GM12801 (cell line): Measurements from ENCODE around the gene VAT1.

ENCODE experiments used
- TF ChIP-seq, protein P1 (sequence below): IDR thresholded peaks from one replicate; pipeline ENCODE4 v1.5.1; 2011; ENCODE audit warnings: control low read depth; ENCODE audit not compliant: insufficient read length; ENCODE audit errors: extremely low read depth

Gene VAT1

DNA sequence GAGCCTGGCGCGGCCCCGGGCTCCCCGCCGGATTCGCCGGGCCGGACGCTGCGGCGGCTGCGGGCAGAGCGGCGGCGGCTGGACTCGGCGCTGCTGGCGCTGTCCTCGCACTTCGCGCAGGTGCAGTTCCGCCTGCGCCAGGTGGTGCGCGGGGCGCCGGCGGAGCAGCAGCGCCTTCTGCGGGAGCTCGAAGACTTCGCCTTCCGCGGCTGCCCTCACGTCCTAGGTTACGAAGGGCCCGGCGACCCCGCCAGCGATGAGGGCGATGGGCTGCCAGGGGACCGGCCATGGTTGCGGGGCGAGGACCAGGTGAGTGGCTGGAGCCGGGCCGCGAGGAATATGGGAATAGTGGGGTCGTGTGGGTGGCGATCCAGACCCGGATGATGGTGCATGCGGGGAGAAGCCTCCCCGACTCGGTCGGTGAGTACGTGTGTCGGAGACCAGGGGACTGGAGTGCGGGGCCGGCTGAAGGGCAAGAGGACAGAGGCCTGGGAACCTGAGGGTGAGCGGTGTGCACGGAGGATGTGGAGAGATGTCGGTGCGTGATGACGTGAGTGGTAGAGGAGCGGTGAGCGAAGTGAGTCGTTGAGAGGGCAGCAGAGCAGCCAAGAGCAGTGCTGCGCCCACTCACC is 41.3 kb downstream of the VAT1 start:
- TF ChIP-seq, protein P1, sequence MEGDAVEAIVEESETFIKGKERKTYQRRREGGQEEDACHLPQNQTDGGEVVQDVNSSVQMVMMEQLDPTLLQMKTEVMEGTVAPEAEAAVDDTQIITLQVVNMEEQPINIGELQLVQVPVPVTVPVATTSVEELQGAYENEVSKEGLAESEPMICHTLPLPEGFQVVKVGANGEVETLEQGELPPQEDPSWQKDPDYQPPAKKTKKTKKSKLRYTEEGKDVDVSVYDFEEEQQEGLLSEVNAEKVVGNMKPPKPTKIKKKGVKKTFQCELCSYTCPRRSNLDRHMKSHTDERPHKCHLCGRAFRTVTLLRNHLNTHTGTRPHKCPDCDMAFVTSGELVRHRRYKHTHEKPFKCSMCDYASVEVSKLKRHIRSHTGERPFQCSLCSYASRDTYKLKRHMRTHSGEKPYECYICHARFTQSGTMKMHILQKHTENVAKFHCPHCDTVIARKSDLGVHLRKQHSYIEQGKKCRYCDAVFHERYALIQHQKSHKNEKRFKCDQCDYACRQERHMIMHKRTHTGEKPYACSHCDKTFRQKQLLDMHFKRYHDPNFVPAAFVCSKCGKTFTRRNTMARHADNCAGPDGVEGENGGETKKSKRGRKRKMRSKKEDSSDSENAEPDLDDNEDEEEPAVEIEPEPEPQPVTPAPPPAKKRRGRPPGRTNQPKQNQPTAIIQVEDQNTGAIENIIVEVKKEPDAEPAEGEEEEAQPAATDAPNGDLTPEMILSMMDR, result no peak

DNA sequence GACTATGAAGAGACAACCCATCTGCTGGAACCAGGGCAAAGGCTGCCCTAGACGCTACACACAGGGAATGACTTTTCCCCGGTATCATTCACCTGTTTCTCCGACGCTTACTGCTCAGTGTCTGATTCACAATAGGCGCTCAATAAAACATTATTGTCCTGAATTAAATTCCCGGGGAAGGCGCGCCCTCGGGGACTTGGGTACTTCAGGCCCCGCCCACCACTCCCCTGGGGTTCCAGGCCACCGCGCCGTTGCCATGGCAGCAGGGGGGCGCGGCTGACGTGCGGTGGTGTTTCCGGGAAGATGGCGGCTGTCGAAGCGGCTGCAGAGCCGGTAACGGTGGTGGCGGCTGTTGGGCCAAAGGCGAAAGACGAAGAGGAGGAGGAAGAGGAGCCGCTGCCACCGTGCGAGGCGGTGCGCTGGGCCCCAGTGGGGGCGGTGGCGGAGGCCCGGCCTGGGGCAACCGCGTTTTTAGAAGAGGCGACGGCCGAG is 41.9 kb downstream of the VAT1 start, which contains the start of gene RUNDC1:
TSS of gene RUNDC1 (plus strand) at position 292 of the 492 bp plus-strand sequence. CDS start at position 304, 12 bp downstream.
- TF ChIP-seq, protein P1, result no peak

DNA sequence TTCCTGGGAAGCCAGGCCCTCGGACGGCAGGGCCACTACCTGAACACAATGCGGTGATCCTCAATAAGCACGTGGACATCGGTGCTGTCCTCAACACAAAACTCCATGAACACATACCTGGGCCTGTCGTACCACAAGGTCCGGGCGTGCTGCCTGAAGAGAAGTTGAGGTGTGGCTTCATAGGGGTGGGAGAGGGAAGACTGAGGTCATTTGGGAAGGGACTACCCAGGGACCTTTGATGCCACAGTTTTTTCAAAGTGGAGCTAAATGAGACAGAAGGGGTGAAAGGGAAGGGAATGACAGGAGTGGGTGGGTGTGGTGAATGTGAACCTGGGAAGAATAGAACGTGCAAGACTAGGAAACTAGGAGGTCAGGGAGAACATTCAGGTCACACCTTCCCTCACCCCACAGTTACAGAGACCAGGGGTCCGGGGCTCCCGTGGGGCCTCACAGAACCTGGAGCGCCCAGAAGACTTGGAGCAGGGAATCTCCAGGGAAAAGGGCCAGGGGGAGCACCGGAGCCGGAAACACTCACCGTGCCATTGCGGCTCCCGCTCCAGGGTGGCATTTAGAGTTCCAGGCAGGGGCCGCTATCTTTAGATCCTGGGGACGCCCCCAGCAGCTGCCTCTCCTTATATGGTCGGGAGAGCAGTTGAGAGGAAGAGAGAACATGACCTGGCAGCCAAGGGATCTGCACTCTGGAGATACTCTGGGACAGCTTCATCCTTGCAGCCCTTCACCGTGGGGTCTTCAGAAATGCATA is 42.5 kb downstream of the VAT1 start, which contains the start of gene PTGES3L:
TSS of gene PTGES3L (minus strand) at position 570 of the 763 bp plus-strand sequence. CDS start at position 543, 27 bp downstream.
- TF ChIP-seq, protein P1, result no peak

DNA sequence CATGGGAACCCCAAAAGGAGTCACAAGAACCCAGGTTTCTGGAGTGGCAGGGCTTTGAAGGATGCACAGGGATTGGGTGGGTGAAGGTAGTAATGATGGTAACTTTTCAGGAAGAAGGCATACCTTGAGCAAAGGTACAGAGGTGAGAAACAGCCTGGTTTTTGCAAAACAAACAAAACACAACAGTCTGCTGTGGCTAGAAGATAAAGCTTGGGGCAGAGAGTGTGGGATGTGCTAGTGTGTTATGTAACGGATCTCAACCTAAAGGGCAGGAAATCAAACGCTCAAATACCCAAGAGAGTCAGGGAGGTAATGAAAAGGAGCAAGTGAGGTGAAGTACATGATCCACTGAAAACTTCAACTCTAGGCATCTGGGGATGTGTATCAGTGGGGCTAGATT is 46.9 kb downstream of the VAT1 start:
- TF ChIP-seq, protein P1, result no peak

DNA sequence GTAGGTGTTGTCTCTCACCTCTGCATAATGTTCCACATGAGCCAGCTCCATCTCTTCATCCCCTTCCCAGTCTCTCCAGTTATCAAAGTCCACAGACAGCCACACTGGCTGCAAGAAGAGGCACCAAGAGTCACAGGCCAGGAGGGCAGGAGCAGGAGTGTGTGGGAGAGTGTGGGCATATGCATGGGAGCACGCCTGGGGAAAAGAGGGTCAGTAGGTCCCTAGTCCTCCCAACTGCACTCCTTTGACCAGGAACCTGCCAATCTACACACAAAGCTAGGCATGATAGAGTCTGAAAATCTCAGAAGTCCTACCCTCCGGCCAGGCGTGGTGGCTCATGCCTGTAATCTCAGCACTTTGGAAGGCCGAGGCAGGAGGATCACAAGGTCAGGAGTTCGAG is 50.6 kb downstream of the VAT1 start:
- TF ChIP-seq, protein P1, result no peak

DNA sequence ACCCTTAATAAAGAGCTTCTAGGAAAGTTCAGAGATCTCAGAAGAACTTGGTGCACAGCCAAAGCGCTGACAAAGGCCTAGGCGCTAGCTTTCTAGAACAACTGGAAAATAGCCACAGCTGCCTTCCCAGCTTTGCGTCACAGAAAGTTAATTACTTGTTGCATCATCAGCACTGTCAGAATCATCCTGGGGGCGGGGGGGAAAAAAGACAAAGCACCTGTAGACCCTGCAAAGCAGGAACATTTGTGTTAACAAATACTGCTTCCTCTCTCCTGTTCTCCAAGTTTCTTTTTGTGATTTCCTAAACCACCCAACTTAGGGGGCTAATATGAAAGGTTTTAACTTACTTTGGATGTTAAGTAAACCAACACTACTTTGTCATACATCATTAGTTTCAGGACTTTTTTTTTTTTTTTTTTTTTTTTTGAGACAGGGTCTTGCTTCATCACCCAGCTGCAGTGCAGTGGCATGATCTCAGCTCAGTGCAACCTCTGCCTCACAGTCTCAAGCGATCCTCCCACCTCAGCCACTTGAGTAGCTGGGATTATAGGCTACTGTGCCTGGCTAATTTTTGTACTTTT is 53.1 kb downstream of the VAT1 start:
- TF ChIP-seq, protein P1, result no peak

DNA sequence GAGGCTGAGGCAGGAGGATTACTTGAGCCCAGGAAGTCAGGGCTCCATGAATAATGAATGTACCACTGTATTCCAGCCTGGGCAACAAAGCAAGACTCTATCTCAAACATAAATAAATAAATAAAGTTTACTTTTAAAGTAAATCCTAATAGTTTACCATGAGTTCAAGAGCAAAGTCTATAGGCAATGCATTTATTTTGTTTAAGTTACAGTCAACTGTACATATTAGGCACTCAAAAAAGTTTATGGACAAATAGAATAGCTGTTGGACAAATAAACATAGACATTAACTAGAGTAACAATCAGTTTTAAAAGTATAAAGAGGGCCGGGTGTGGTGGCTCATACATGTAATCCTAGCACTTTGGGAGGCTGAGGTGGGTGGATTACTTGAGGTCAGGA is 54.3 kb downstream of the VAT1 start:
- TF ChIP-seq, protein P1, result no peak
